Suppressor macrophage (primary cell): ENCODE measurements around the gene NLRP2B.
"Not testable (repeated sequence)": the region's sequence is repeated elsewhere in the genome, so short reads cannot be mapped to it uniquely, and the experiment has no call there.

Source experiments
- DNase-seq, 4 experiments: peaks; one replicate each; pipeline ENCODE4 v3.0.0-alpha.2; 2020 to 2022
- total RNA-seq, 17 experiments: gene quantifications; one replicate each; lab custom pipeline; 2026; ENCODE audit warnings: mixed read lengths in 6 of 17, inconsistent platforms in 3 of 17; lab: John Stamatoyannopoulos, UW

Gene NLRP2B
- total RNA-seq = 0 to 0.77 (median 0) reads per million in 17 experiments

- DNase-seq = no peak
Observed at GRCh38 chrX:57680160-57680559, at the start of gene NLRP2B. Gene NLRP2B, minus strand, starts transcription at chrX:57680260.

GRCh38 chrX:57725995-57726394 lies 45.9 kb upstream of the NLRP2B start:
- not testable (repeated sequence) for DNase-seq

- DNase-seq = no peak
Observed at GRCh38 chrX:57681341-57681740, 1.3 kb upstream of the NLRP2B start.

- DNase-seq = no peak
Observed at GRCh38 chrX:57678686-57679428, 1.2 kb downstream of the NLRP2B start.

- no peak for DNase-seq
Observed at GRCh38 chrX:57677132-57677858, 2.8 kb downstream of the NLRP2B start.

GRCh38 chrX:57675320-57675719 lies 4.7 kb downstream of the NLRP2B start:
- no peak for DNase-seq

GRCh38 chrX:57674861-57675260 lies 5.2 kb downstream of the NLRP2B start:
- DNase-seq = no peak

- DNase-seq = no peak
Observed at GRCh38 chrX:57669961-57670360, 10.1 kb downstream of the NLRP2B start.

- no peak for DNase-seq
Observed at GRCh38 chrX:57667010-57667409, 13.1 kb downstream of the NLRP2B start.

GRCh38 chrX:57655065-57655464 lies 25.0 kb downstream of the NLRP2B start:
- no peak for DNase-seq

- no peak for DNase-seq
Observed at GRCh38 chrX:57652705-57653104, 27.4 kb downstream of the NLRP2B start.

- DNase-seq = no peak
Observed at GRCh38 chrX:57651169-57651919, 28.7 kb downstream of the NLRP2B start.

- DNase-seq = no peak
Observed at GRCh38 chrX:57647020-57647419, 33.0 kb downstream of the NLRP2B start.

GRCh38 chrX:57643698-57644097 lies 36.4 kb downstream of the NLRP2B start:
- DNase-seq = no peak

- no peak for DNase-seq
Observed at GRCh38 chrX:57641338-57641737, 38.7 kb downstream of the NLRP2B start.

- DNase-seq = no peak
Observed at GRCh38 chrX:57640674-57641016, 39.4 kb downstream of the NLRP2B start.

GRCh38 chrX:57629438-57629837 lies 50.6 kb downstream of the NLRP2B start:
- not testable (repeated sequence) for DNase-seq
